GM18870 (cell line): ENCODE data around the gene FRYL.
"Not testable (repeated sequence)": the region's sequence is repeated elsewhere in the genome, so short reads cannot be mapped to it uniquely, and the experiment has no call there.

Experiments
- ATAC-seq: cut with Tn5 transposase; IDR thresholded peaks from one replicate; pipeline ENCODE4 v1.9.1; 2021; ENCODE audit warnings: moderate library complexity; ENCODE audit not compliant: unreplicated experiment

Gene FRYL

GRCh38 chr4:48454591-48454990 is 325.5 kb downstream of the FRYL start:
- ATAC-seq = no peak

- ATAC-seq = not testable (repeated sequence)
These were observed 328.4 kb downstream of the FRYL start for GRCh38 chr4:48451656-48452055.

- ATAC-seq = no peak
These were observed 329.3 kb downstream of the FRYL start for GRCh38 chr4:48450740-48451139.

- no peak for ATAC-seq
These were observed 330.9 kb downstream of the FRYL start for GRCh38 chr4:48449151-48449550.
